SU-DHL-6 (cell line): ENCODE results near the gene FAM3C.

ENCODE experiments used
- EZH2phosphoT487 ChIP-seq: fragments of 200-600 bp; sonication (generic), shearing (Covaris generic); conservative IDR thresholded peaks from 2 replicates; pipeline ENCODE4 v1.6.1; 2018; ENCODE audit warnings: mild to moderate bottlenecking, antibody characterized with exemption, low read length, moderate library complexity, mixed read lengths
- TF ChIP-seq, protein P1 (sequence below): fragments of 200-600 bp; sonication (generic); IDR thresholded peaks from one replicate; pipeline ENCODE4 v1.5.1; 2017; ENCODE audit warnings: antibody characterized with exemption, mild to moderate bottlenecking, low read length, moderate library complexity; ENCODE audit not compliant: insufficient read depth, poor library complexity, severe bottlenecking

DNA sequence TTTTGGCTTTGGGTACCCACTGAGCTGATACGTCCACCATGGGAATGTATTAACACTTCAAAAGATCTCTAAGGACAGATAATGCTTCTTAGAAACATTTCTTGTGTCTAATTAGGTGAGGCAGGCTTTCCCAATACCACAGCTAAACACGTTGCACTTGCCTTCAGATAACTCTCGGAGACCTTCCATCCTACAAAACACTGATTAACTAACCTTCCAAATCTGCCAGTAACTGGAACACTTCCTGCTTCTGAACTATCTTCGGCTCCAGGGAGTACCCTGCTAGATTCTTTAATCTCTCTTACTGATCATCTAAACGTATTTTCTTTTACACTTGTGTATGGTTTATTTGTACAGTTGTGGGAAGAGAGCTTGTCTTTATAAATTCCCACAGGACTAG, 68.4 kb downstream of the FAM3C start:
- no peak for TF ChIP-seq EZH2phosphoT487
- TF ChIP-seq, protein P1, sequence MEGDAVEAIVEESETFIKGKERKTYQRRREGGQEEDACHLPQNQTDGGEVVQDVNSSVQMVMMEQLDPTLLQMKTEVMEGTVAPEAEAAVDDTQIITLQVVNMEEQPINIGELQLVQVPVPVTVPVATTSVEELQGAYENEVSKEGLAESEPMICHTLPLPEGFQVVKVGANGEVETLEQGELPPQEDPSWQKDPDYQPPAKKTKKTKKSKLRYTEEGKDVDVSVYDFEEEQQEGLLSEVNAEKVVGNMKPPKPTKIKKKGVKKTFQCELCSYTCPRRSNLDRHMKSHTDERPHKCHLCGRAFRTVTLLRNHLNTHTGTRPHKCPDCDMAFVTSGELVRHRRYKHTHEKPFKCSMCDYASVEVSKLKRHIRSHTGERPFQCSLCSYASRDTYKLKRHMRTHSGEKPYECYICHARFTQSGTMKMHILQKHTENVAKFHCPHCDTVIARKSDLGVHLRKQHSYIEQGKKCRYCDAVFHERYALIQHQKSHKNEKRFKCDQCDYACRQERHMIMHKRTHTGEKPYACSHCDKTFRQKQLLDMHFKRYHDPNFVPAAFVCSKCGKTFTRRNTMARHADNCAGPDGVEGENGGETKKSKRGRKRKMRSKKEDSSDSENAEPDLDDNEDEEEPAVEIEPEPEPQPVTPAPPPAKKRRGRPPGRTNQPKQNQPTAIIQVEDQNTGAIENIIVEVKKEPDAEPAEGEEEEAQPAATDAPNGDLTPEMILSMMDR, result no peak
